ENCODE measurements around the gene PCYT2. TPM values are rescaled to one million over a fixed set of nuclear protein-coding genes. Genes with fewer than 3 reads are reported as not detected.

The PCYT2 gene
- total and polyA plus RNA-seq, 9 of the 15 experiments (the other 6 are each of a cell fraction or from before 2014, with no cell fraction given) = 0.92 to 134 (median 82.5) TPM

DNA sequence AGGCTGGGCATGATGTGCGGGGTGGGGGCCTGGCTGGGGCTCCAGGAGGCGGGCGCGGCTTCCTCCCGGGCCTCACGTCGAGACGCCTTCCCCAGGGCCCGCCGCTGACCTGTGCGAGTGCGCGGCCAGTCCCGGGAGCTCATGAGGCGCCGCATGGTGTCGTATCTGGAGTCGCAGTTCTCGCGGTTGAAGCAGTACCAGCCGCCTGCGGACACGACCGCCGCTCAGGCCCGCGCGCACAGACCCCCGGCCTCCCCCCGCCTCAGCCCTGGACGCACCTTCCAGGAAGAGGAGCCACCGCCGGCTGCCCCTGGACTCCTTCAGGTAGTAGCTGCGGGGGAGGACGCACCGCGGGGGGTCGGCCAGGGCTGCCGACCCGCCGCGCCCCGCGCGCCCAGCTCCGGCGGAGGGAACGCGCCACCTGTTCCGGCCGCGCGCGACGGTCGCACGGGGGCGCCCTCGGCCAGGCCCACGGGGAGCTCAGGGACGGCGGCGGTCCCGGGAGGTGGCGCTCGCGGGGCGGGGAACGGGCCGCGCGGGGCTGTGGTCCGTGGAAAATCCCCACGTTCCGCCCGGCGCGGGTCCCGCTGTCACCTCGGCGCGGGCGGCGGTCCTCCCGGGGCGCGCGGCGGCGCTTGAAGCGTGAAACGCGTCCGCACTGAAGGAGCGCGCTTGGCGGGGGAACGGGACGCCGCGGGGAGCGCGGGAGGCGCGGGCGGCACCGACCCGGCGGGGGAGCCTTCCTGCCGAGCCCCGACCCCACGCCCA is 48.3 kb upstream of the PCYT2 start (continued):
- TF ChIP-seq KDM2B (CRISPR knock-in tag; IDR thresholded peaks at IDR 0.05) (no peak; the same call in 1 of the 2 replicates), FOXO4 (CRISPR knock-in tag; IDR thresholded peaks at IDR 0.05) (0 out of 2 replicates have a peak, but pooled peaks have one; percentile 25), SMAD1 (IDR thresholded peaks at IDR 0.05; ENCODE audit: low read depth, low read length, partially characterized antibody) (no peak), NR4A1 (CRISPR knock-in tag; IDR thresholded peaks at IDR 0.05) (no peak), NR4A1 (tag; IDR thresholded peaks at IDR 0.05) (no peak), MCM5 (IDR thresholded peaks at IDR 0.05; ENCODE audit: low read depth) (no peak), ELF2 (CRISPR knock-in tag; IDR thresholded peaks at IDR 0.05) (no peak), HDAC1 (IDR thresholded peaks at IDR 0.05) (no peak), HLTF (IDR thresholded peaks at IDR 0.05) (no peak), ZBTB34 (CRISPR knock-in tag; IDR thresholded peaks at IDR 0.05) (no peak), XRCC4 (IDR thresholded peaks at IDR 0.05; ENCODE audit: extremely low read depth, insufficient read depth, insufficient read length) (no peak), PCBP1 (IDR thresholded peaks at IDR 0.05; ENCODE audit: low read depth, low read length, poor library complexity, severe bottlenecking) (peak; percentile 60), HIVEP1 (CRISPR knock-in tag; IDR thresholded peaks at IDR 0.05) (no peak), YBX1 (IDR thresholded peaks at IDR 0.05) (no peak), E2F3 (CRISPR knock-in tag; IDR thresholded peaks at IDR 0.05) (0 out of 2 replicates have a peak, but pooled peaks have one; percentile 7), IFI16 (CRISPR knock-in tag; IDR thresholded peaks at IDR 0.05) (no peak), MYNN (IDR thresholded peaks at IDR 0.05) (no peak), MYNN (CRISPR knock-in tag; IDR thresholded peaks at IDR 0.05) (no peak), PTTG1 (tag; IDR thresholded peaks at IDR 0.05; ENCODE audit: low read depth) (no peak), TEAD2 (tag; IDR thresholded peaks at IDR 0.05) (no peak)
- TF ChIP-seq, protein P1, sequence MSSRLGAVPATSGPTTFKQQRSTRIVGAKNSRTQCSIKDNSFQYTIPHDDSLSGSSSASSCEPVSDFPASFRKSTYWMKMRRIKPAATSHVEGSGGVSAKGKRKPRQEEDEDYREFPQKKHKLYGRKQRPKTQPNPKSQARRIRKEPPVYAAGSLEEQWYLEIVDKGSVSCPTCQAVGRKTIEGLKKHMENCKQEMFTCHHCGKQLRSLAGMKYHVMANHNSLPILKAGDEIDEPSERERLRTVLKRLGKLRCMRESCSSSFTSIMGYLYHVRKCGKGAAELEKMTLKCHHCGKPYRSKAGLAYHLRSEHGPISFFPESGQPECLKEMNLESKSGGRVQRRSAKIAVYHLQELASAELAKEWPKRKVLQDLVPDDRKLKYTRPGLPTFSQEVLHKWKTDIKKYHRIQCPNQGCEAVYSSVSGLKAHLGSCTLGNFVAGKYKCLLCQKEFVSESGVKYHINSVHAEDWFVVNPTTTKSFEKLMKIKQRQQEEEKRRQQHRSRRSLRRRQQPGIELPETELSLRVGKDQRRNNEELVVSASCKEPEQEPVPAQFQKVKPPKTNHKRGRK (tag; IDR thresholded peaks at IDR 0.05) = no peak
- TF ChIP-seq, protein P2, sequence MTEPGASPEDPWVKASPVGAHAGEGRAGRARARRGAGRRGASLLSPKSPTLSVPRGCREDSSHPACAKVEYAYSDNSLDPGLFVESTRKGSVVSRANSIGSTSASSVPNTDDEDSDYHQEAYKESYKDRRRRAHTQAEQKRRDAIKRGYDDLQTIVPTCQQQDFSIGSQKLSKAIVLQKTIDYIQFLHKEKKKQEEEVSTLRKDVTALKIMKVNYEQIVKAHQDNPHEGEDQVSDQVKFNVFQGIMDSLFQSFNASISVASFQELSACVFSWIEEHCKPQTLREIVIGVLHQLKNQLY (CRISPR knock-in tag; conservative IDR thresholded peaks at IDR 0.05) = no peak
- TF ChIP-seq, protein P3, sequence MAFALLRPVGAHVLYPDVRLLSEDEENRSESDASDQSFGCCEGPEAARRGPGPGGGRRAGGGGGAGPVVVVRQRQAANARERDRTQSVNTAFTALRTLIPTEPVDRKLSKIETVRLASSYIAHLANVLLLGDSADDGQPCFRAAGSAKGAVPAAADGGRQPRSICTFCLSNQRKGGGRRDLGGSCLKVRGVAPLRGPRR (CRISPR knock-in tag; IDR thresholded peaks at IDR 0.05) = no peak
